OCI-LY1 (cell line): ENCODE results near the gene NOVA1.

Experiments
- H2AFZ ChIP-seq: fragments of 200-600 bp; sonication (generic), shearing (Covaris generic); 2 replicates; pipeline ENCODE4 v1.6.0; 2014; ENCODE audit warnings: antibody characterized with exemption, mild to moderate bottlenecking, low read length
- H3F3A ChIP-seq: fragments of 200-600 bp; sonication (generic), shearing (Covaris generic); 2 replicates; pipeline ENCODE4 v1.6.0; 2014; ENCODE audit warnings: mild to moderate bottlenecking, antibody characterized with exemption, low read length, moderate library complexity; ENCODE audit not compliant: insufficient read depth
- H3K27ac ChIP-seq: fragments of 200-600 bp; sonication (generic); 2 replicates; pipeline ENCODE4 v1.5.1; 2014; ENCODE audit warnings: low read length, mixed run types, mild to moderate bottlenecking, low read depth; ENCODE audit not compliant: poor library complexity, severe bottlenecking
- H3K27me3 ChIP-seq: fragments of 200-600 bp; sonication (generic); 2 replicates; pipeline ENCODE4 v1.6.0; 2014; ENCODE audit warnings: antibody characterized with exemption, mild to moderate bottlenecking, low read length, moderate library complexity; ENCODE audit not compliant: insufficient read depth
- H3K36me3 ChIP-seq: fragments of 200-600 bp; sonication (generic); 2 replicates; pipeline ENCODE4 v1.6.1; 2014; ENCODE audit warnings: mild to moderate bottlenecking, antibody characterized with exemption, low read length, moderate library complexity, mixed read lengths; ENCODE audit not compliant: insufficient read depth
- H3K4me1 ChIP-seq: fragments of 200-600 bp; sonication (generic); 2 replicates; pipeline ENCODE4 v1.5.1; 2014; ENCODE audit warnings: mild to moderate bottlenecking, low read length, moderate library complexity; ENCODE audit not compliant: insufficient read depth, severe bottlenecking
- H3K4me2 ChIP-seq: fragments of 200-600 bp; sonication (generic), shearing (Covaris generic); 2 replicates; pipeline ENCODE4 v1.6.1; 2014; ENCODE audit warnings: low read length
- H3K4me3 ChIP-seq: fragments of 200-600 bp; sonication (generic); 2 replicates; pipeline ENCODE4 v1.5.1; 2014; ENCODE audit warnings: low read length, low read depth, mild to moderate bottlenecking, mixed read lengths; ENCODE audit not compliant: poor library complexity, severe bottlenecking
- H3K79me2 ChIP-seq: fragments of 200-600 bp; shearing (Covaris generic); 2 replicates; pipeline ENCODE4 v1.6.1; 2016; ENCODE audit warnings: mixed run types, low read length, mixed read lengths; ENCODE audit not compliant: insufficient read depth
- H3K9ac ChIP-seq: fragments of 200-600 bp; sonication (generic), shearing (Covaris generic); 2 replicates; pipeline ENCODE4 v1.6.1; 2014; ENCODE audit warnings: mild to moderate bottlenecking, low read length, mixed read lengths
- H3K9me2 ChIP-seq: fragments of 200-600 bp; sonication (generic), shearing (Covaris generic); 2 replicates; pipeline ENCODE4 v1.6.1; 2014; ENCODE audit warnings: low read depth, mild to moderate bottlenecking, low read length, mixed read lengths
- H3K9me3 ChIP-seq: fragments of 200-600 bp; shearing (Covaris generic); 2 replicates; pipeline ENCODE4 v1.6.1; 2014; ENCODE audit warnings: low read length, mixed read lengths
- H4K20me1 ChIP-seq: fragments of 200-600 bp; sonication (generic), shearing (Covaris generic); 2 replicates; pipeline ENCODE4 v1.6.0; 2016; ENCODE audit warnings: mild to moderate bottlenecking, low read length; ENCODE audit not compliant: insufficient read depth
- CTCF ChIP-seq: fragments of 200-600 bp; sonication (generic), shearing (Covaris generic); IDR thresholded peaks from 2 replicates; pipeline ENCODE4 v1.5.1; 2017; ENCODE audit warnings: mild to moderate bottlenecking, antibody characterized with exemption, low read length, moderate library complexity, mixed read lengths
- EZH2 ChIP-seq: fragments of 200-600 bp; sonication (generic), shearing (Covaris generic); IDR thresholded peaks from 2 replicates; pipeline ENCODE4 v1.8.0; 2017; ENCODE audit warnings: borderline replicate concordance, mixed run types, mild to moderate bottlenecking, antibody characterized with exemption, low read length, moderate library complexity, mixed read lengths

NOVA1 gene

GRCh38 chr14:26484562-26484961 is 113.3 kb downstream of the NOVA1 start:
- no peak overlapping the region for H3K9ac ChIP-seq
- no peak overlapping the region for H3K27ac ChIP-seq
- TF ChIP-seq EZH2 = no peak
- TF ChIP-seq CTCF = no peak
- no peak overlapping the region for H2AFZ ChIP-seq
- H3K4me1 ChIP-seq = no peaks in the 10 kb centered on the region
- H3K27me3 ChIP-seq = no peaks in the 10 kb centered on the region
- no peaks in the 10 kb centered on the region for H3K9me2 ChIP-seq
- H4K20me1 ChIP-seq = no peaks in the 10 kb centered on the region
- no peak overlapping the region for H3K4me3 ChIP-seq
- H3F3A ChIP-seq = no peaks in the 10 kb centered on the region
- no peaks in the 10 kb centered on the region for H3K79me2 ChIP-seq
- no peaks in the 10 kb centered on the region for H3K9me3 ChIP-seq
- no peaks in the 10 kb centered on the region for H3K36me3 ChIP-seq
- no peak overlapping the region for H3K4me2 ChIP-seq

DNA sequence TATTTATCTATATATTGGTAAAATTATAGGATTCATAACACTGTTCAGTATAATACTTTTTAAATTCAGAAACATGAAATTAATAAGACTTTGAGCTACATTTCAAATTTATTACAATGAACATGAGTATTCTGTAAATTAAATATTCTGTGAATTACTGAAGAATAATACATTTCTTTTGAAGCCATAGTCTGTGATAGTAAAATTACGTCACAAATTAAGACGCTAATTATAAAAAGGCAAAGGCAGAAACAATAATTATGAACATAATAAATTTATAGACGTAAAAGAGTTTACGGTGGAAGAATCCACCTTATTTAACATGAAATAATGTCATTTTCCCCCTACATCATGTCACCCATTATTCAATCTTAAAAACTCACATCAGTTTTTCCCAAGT is 118.9 kb downstream of the NOVA1 start:
- no peaks in the 10 kb centered on the region for H3K79me2 ChIP-seq
- no peaks in the 10 kb centered on the region for H3K36me3 ChIP-seq
- H2AFZ ChIP-seq = no peak overlapping the region
- H3K9me3 ChIP-seq = no peaks in the 10 kb centered on the region
- no peak overlapping the region for H3K9ac ChIP-seq
- no peak overlapping the region for H3K27ac ChIP-seq
- no peaks in the 10 kb centered on the region for H3K4me1 ChIP-seq
- no peaks in the 10 kb centered on the region for H3F3A ChIP-seq
- no peak overlapping the region for H3K4me2 ChIP-seq
- H3K27me3 ChIP-seq = no peaks in the 10 kb centered on the region
- no peak for TF ChIP-seq EZH2
- TF ChIP-seq CTCF = no peak
- H4K20me1 ChIP-seq = no peaks in the 10 kb centered on the region
- H3K9me2 ChIP-seq = no peaks in the 10 kb centered on the region
- H3K4me3 ChIP-seq = no peak overlapping the region

GRCh38 chr14:26466862-26467261 is 131.0 kb downstream of the NOVA1 start:
- H3K9me3 ChIP-seq = no peaks in the 10 kb centered on the region
- no peaks in the 10 kb centered on the region for H3K4me1 ChIP-seq
- no peaks in the 10 kb centered on the region for H3K27me3 ChIP-seq
- no peak overlapping the region for H3K4me2 ChIP-seq
- TF ChIP-seq EZH2 (no peak), CTCF (no peak)
- no peaks in the 10 kb centered on the region for H4K20me1 ChIP-seq
- H3K79me2 ChIP-seq = no peaks in the 10 kb centered on the region
- H3K4me3 ChIP-seq = no peak overlapping the region
- H2AFZ ChIP-seq = no peak overlapping the region
- no peaks in the 10 kb centered on the region for H3K36me3 ChIP-seq
- no peak overlapping the region for H3K9ac ChIP-seq
- no peak overlapping the region for H3K27ac ChIP-seq
- no peaks in the 10 kb centered on the region for H3K9me2 ChIP-seq
- no peaks in the 10 kb centered on the region for H3F3A ChIP-seq
